Measurements from ENCODE around the gene DAPP1. TPM values are rescaled to one million over a fixed set of nuclear protein-coding genes. Genes with fewer than 3 reads are reported as not detected.

DAPP1 gene
- polyA plus RNA-seq, 2 of the 4 experiments (the other 2 are of a cell fraction) = 0.03 TPM; not detected in 1

DNA sequence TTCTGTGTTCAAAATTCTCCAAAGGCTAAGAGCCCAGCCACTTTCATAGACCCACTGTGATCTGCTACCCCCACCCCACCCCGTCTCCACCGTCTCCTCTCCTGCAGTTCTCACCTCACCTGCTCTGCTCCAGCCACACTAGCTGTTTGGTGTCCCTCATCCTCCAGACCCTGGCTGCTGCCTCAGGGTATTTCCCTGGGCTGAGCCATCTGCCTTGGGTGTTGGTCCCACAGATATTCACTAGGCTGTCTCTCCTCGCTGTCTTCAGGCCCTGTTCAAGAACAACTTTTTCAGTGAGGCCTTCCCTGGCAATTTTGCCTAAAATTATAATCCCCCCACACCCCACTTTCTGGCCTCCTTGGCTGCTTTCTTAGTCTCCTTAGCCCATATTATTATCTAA lies 31.8 kb upstream of the DAPP1 start:
- H3K27ac ChIP-seq = no peak overlapping the region
- FAIRE-seq (no peak), ATAC-seq (no peak), DNase-seq (ENCODE audit: low read depth in 1 of 2, low spot score in 1 of 2) (no peak)
- no peak overlapping the region for H3K4me2 ChIP-seq
- no peaks in the 10 kb centered on the region for H3K9me3 ChIP-seq
- 69% methylated on average over 3 of the region's 3 CpGs for WGBS (ENCODE audit: missing lambda C conversion rate)
- no peaks in the 10 kb centered on the region for H3K4me1 ChIP-seq
- ChIA-PET CTCF (no interaction called here), POLR2A (no interaction called here)
- H3K4me3 ChIP-seq = no peak overlapping the region
- TF ChIP-seq NPAS2 (CRISPR knock-in tag; IDR thresholded peaks at IDR 0.05; ENCODE audit: borderline replicate concordance) (no peak), GATA3 (IDR thresholded peaks at IDR 0.05; ENCODE audit: borderline replicate concordance) (no peak), RFX5 (IDR thresholded peaks at IDR 0.05) (no peak), SMC3 (IDR thresholded peaks at IDR 0.05) (no peak), JUNB (IDR thresholded peaks at IDR 0.05) (no peak), ZNF302 (CRISPR knock-in tag; IDR thresholded peaks at IDR 0.05) (no peak), ESRRA (IDR thresholded peaks at IDR 0.05; ENCODE audit: borderline replicate concordance, low read length) (no peak), KDM5A (IDR thresholded peaks at IDR 0.05) (no peak)
- TF ChIP-seq, protein P1, sequence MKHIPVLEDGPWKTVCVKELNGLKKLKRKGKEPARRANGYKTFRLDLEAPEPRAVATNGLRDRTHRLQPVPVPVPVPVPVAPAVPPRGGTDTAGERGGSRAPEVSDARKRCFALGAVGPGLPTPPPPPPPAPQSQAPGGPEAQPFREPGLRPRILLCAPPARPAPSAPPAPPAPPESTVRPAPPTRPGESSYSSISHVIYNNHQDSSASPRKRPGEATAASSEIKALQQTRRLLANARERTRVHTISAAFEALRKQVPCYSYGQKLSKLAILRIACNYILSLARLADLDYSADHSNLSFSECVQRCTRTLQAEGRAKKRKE (CRISPR knock-in tag; IDR thresholded peaks at IDR 0.05; ENCODE audit: low read depth) = no peak
- TF ChIP-seq, protein P2, sequence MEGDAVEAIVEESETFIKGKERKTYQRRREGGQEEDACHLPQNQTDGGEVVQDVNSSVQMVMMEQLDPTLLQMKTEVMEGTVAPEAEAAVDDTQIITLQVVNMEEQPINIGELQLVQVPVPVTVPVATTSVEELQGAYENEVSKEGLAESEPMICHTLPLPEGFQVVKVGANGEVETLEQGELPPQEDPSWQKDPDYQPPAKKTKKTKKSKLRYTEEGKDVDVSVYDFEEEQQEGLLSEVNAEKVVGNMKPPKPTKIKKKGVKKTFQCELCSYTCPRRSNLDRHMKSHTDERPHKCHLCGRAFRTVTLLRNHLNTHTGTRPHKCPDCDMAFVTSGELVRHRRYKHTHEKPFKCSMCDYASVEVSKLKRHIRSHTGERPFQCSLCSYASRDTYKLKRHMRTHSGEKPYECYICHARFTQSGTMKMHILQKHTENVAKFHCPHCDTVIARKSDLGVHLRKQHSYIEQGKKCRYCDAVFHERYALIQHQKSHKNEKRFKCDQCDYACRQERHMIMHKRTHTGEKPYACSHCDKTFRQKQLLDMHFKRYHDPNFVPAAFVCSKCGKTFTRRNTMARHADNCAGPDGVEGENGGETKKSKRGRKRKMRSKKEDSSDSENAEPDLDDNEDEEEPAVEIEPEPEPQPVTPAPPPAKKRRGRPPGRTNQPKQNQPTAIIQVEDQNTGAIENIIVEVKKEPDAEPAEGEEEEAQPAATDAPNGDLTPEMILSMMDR (IDR thresholded peaks at IDR 0.05) = no peak

DNA sequence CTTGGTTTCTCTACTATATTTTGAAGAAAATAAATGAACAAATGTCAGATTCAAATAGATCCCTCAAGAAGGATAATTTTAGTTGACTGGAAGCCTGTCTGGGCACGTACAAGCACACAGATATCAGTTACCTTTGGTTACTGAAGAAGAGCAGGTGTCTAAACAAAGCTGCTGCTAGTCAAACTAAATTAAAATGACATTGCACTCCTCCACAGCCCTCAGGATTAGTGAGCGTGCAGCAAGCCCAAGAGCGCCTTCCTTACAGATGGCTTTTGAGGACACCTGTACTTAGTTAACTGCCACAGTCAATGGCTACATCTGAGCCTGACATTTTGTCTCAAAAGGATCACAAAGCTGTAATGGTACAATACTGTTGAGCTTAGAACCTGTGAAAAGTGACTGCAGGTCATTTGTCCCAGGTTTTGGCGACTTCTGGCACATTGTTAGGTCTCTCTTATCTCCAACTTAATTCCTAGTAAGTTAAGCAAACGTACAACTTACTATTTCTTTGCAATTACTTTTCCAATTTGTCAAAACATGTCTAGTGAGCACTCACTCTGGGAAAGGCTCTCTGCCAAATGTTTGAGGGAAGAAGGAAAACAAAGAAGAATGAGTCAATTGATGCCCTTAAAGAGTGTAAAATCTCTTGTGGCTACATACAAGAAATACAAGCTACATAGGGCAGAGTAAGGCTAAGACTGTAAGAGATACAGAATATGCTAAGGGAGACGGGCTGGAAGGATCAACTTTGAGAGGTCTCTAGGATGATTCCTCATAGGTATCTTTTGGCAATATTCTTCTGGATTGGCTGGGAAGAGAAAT lies 25.6 kb upstream of the DAPP1 start:
- WGBS (ENCODE audit: missing lambda C conversion rate) = 29% methylated on average over 5 of the region's 6 CpGs
- FAIRE-seq (no peak), DNase-seq (ENCODE audit: low read depth in 1 of 2, low spot score in 1 of 2) (no peak), ATAC-seq (no peak)
- Histone ChIP-seq H3K4me3 (no peak overlapping the region), H3K4me1 (no peaks in the 10 kb centered on the region), H3K27ac (no peak overlapping the region), H3K9me3 (no peaks in the 10 kb centered on the region), H3K4me2 (no peak overlapping the region)
- CTCF ChIA-PET = no interaction called here
- no peak for TF ChIP-seq NFE2L2 (conservative IDR thresholded peaks at IDR 0.05; ENCODE audit: low read length)
- no peak for TF ChIP-seq RNF2 (IDR thresholded peaks at IDR 0.05; ENCODE audit: borderline replicate concordance, low read depth)
- TF ChIP-seq, protein P3, sequence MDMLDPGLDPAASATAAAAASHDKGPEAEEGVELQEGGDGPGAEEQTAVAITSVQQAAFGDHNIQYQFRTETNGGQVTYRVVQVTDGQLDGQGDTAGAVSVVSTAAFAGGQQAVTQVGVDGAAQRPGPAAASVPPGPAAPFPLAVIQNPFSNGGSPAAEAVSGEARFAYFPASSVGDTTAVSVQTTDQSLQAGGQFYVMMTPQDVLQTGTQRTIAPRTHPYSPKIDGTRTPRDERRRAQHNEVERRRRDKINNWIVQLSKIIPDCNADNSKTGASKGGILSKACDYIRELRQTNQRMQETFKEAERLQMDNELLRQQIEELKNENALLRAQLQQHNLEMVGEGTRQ (IDR thresholded peaks at IDR 0.05) = no peak
- no peak for TF ChIP-seq PHF8 (IDR thresholded peaks at IDR 0.05; ENCODE audit: borderline replicate concordance, low read depth)
- TF ChIP-seq EHMT2 (IDR thresholded peaks at IDR 0.05; ENCODE audit: low read depth) = no peak
- TF ChIP-seq EHF (CRISPR knock-in tag; IDR thresholded peaks at IDR 0.05) = no peak
- no peak for TF ChIP-seq MYC (IDR thresholded peaks at IDR 0.05; ENCODE audit: borderline replicate concordance, low read length)
- TF ChIP-seq MAFK (IDR thresholded peaks at IDR 0.05; ENCODE audit: partially characterized antibody) = no peak
- TF ChIP-seq HOXA7 (CRISPR knock-in tag; IDR thresholded peaks at IDR 0.05) = no peak
- TF ChIP-seq RARB (CRISPR knock-in tag; IDR thresholded peaks at IDR 0.05) = no peak
- TF ChIP-seq EP300 (IDR thresholded peaks at IDR 0.05) = no peak
- TF ChIP-seq, protein P4, sequence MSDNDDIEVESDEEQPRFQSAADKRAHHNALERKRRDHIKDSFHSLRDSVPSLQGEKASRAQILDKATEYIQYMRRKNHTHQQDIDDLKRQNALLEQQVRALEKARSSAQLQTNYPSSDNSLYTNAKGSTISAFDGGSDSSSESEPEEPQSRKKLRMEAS (IDR thresholded peaks at IDR 0.05) = no peak
- POLR2A ChIA-PET = no interaction called here

Measured in A549 (cell line).